Measurements from ENCODE around the gene CHD1L.
"Not testable (repeated sequence)": the region's sequence is repeated elsewhere in the genome, so short reads cannot be mapped to it uniquely, and the experiment has no call there.

The CHD1L gene

GRCh38 chr1:147231032-147231431, 11.5 kb upstream of the CHD1L start:
- not testable (repeated sequence) for FAIRE-seq; DNase-seq (ENCODE audit: low spot score)

GRCh38 chr1:147233903-147234302, 8.6 kb upstream of the CHD1L start:
- not testable (repeated sequence) for FAIRE-seq; DNase-seq (ENCODE audit: low spot score)

DNA sequence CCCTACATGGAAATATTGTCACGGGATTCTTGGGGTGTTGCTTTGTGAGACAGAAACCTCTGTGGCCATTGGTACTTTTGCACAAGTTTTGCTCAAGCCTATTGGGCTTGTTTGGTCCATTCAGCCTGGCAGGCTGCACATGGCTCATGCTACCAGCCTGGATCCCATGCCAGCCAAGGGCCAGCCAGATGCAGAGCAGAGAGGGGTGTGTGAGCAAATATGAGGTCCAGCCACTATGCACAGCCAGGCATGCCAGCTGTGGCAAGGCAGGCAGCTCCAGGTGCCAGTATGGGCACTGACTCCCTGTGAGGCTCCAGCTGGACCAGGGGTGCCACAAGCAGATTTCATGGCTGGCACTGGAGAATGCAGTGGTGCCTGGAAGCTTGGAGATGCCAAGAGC, 6.7 kb upstream of the CHD1L start:
- no peak for DNase-seq (ENCODE audit: low spot score)
- FAIRE-seq = no peak

GRCh38 chr1:147236448-147236847, 6.0 kb upstream of the CHD1L start:
- FAIRE-seq (no peak), DNase-seq (ENCODE audit: low spot score) (no peak)

- no peak for FAIRE-seq
These were observed 5.3 kb upstream of the CHD1L start for GRCh38 chr1:147236959-147237791.

GRCh38 chr1:147238053-147238902, 4.2 kb upstream of the CHD1L start:
- no peak for DNase-seq (ENCODE audit: low spot score)

More at GRCh38 chr1:147236959-147237791, 5.3 kb upstream of the CHD1L start:
- DNase-seq (ENCODE audit: low spot score) = no peak

DNA sequence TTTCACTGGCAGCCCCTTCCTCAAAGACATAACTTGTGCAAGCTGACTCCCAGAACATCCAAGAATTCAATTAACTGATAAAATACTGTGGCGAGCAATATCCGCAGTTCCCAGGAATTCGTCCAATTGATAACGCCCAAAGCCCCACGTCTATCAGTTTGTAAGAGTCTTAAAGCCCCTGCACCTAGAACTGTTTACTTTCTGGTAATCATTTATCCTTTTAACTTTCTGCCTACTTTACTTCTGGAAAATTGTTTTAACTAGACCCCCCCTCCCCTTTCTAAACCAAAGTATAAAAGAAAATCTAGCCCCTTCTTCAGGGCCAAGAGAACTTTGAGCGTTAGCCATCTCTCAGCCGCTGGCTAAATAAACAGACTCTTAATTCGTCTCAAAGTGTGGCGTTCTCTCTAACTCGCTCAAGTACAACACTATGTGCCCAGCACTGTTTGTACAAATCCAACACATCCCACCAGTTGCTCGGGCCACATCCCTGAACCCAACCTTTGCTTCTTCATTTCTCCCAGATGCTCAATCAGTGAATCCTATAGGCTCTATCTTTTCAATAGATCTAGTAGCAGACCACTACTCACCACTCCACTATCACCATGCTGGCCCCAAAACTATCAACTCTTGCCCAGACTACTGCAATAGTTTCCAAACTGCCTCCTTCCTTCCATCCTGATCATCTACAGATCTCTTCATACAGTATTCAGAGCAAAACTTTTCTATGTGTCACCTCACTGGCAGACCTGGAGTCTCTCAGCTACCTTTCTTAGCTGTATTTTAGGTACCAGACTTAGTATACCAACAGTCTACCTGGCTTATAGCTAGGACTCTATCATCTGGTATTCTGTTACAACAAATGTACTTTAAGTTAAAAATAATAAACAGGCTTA, 3.3 kb upstream of the CHD1L start:
- no peak for DNase-seq (ENCODE audit: low spot score)
- no peak for FAIRE-seq

More at GRCh38 chr1:147238053-147238902, 4.2 kb upstream of the CHD1L start:
- FAIRE-seq = no peak

DNA sequence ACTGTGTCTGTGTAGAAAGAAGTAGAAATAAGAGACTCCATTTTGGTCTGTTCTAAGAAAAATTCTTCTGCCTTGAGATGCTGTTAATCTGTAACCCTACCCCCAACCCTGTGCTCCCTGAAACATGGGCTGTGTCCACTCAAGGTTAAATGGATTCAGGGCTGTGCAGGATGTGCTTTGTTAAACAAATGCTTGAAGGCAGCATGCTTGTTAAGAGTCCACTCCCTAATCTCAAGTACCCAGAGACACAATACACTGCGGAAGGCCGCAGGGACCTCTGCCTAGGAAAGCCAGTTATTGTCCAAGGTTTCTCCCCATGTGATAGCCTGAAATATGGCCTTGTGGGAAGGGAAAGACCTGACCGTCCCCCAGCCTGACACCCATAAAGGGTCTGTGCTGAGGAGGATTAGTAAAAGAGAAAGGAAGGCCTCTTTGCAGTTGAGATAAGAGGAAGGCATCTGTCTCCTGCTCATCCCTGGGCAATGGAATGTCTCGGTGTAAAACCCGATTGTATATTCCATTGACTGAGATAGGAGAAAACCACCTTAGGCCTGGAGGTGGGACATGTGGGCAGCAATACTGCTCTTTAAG, 2.3 kb upstream of the CHD1L start:
- FAIRE-seq; DNase-seq (ENCODE audit: low spot score): not testable (repeated sequence)

DNA sequence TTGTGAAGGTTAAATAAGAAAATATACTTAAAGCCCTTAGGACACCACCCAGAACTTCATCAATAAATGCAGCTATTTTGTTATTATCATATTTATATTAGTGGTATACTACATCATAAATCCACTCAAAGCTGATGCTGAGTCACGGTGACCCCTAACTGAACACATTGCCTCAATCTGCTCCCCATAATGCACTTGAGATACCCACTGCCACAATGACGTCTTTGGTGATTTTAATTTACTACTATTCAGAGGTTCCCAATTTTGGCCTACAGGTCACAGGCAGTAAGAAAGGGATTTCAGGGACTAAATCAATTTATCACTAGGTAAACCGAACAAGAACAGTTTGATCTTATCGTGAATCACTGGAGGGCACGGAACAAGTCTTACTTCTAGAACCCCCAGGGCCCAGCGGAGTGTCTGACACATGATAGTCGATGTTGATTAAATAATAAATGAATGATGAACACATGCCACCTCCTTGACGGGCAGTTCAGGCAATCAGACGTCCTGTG, 493 bp upstream of the CHD1L start:
- FAIRE-seq (no peak), DNase-seq (ENCODE audit: low spot score) (no peak)

DNA sequence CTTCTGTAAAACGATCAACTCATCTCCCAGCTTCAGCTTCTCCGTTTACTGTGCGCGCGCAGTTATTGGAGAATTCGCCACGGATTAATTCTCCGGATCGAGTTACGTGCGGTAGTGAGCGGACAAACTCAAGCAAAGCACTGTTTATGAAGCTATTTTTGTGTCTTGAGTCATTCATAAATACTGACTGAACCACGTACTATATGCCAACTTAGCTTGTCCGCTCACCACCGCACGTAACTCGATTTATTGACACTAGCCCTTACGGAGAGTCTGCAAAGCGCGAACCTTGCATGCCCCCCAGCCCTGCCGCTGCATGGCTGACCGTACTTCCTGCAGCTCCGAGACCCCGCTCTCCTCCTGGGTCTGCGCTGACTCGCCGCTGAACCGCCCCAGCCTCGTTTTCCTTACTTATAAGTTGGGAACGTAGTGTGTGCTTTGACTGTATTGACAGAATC, 773 bp downstream of the CHD1L start:
- no peak for FAIRE-seq

DNA sequence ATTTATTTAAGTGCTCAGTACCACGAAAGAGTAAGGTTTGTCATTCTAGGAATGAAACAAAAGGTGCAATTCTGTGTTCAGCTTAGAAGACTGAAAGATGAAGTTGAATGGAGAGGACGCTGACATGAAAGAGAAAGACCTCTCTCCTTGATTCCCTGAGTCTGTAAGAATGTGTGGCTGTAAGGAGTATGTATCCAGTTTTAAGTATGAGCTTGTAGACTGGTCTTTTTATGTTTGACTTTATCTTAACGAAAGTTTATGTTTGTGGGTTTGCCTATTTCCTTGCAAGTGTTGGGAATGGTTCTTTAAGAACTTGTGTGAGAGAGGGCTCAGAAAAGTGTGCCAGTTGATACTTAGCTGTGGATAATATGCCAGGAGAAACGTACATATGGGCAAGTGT, 1.4 kb downstream of the CHD1L start:
- DNase-seq (ENCODE audit: low spot score) (no peak), FAIRE-seq (no peak)

More for the DNA sequence above, 773 bp downstream of the CHD1L start:
- DNase-seq (ENCODE audit: low spot score) = peak; percentile 39

DNA sequence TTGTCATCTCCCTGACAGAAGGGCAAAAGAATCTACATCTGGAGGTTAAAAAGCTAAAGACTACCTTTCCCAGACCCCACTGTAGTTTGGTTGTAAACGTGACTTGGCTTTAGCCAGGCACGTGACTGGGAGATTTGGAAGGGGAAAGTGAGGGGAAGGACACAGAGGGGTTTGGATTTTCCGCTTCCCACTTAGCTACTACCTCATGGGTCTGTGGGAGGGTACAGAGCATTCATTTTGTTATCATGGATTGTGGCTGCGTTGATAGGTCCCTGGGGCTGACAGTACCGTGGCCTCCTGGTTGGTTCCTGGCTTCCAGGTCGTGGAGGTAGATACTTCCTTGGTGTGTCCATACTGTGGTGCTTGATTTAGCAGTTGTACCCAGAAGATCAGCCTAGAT, 2.6 kb downstream of the CHD1L start:
- DNase-seq (ENCODE audit: low spot score) = no peak
- FAIRE-seq = no peak

- FAIRE-seq (no peak), DNase-seq (ENCODE audit: low spot score) (peak; percentile 23)
These were observed 3.1 kb downstream of the CHD1L start for GRCh38 chr1:147245586-147246021.

DNA sequence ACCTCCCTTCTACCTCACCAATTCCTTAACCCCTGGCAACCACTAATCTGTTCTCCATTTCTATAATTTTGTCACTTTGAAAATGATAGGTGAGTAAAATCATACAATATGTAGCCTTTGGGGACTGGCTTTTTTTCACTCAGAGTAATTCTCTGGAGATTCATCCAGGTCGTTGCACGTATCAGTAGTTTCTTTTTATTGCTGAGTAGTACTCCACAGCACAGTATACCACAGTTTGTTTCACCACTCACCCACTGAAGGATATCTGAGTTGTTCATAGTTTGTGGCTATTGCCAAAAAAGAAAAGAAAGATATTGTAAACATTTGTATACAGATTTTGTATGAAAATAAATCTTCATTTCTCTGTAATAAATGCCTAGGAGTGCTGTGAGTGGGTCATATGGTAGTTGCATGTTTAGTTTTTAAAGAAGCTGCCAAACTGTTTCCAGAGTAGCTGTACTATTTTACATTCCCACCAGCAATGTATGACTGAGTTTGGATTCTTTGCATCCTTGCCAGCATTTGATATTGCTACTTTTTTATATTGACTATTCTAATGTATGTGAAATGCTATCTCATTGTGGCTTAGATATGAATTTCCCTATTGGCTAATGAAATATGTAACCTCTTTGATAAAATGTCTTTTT, 3.7 kb downstream of the CHD1L start:
- no peak for FAIRE-seq
- no peak for DNase-seq (ENCODE audit: low spot score)

GRCh38 chr1:147246910-147247655, 4.6 kb downstream of the CHD1L start:
- no peak for FAIRE-seq
- no peak for DNase-seq (ENCODE audit: low spot score)

GRCh38 chr1:147247656-147248238, 5.3 kb downstream of the CHD1L start:
- FAIRE-seq (no peak), DNase-seq (ENCODE audit: low spot score) (no peak)

DNA sequence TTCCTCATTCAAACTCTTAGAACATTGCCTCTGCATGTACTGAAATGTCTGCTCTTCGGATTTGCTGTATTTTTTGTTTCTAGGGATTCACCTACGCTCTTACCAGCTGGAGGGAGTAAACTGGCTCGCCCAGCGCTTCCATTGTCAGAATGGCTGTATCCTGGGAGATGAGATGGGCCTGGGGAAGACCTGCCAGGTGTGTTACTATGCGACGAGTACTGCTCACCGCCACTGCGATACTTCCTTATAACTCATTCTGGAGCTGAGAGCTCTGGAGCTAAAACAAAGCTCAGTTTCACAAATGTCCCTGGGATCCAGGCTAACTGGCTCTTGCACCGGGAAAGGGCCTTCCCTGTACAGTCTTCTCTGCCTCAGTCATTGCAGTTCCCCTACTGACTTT, 10.1 kb downstream of the CHD1L start:
- no peak for DNase-seq (ENCODE audit: low spot score)

DNA sequence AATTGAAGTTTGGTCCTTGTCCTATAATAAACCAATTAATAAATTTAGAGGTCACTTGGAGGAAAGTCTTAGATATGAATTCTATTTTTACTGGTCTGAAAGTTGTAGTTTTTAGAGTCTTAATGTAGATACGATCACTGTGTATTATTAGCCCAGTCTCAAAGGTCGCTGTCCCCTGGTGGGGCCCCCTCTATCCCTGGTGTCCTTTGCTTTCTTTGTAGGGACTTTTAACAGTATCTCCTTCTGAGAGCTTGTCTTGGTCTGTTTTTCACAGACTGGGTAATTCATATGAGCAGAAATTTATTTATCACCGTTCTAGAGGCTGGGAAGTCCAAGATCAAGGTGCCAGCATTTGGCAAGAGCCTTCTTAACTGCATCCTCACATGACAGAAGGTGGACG, 18.5 kb downstream of the CHD1L start:
- FAIRE-seq = no peak

More for the DNA sequence above, 10.1 kb downstream of the CHD1L start:
- FAIRE-seq = no peak

More for the DNA sequence above, 18.5 kb downstream of the CHD1L start:
- DNase-seq (ENCODE audit: low spot score) = no peak
